ENCODE results near the gene ZIK1. TPM values are rescaled to one million over a fixed set of nuclear protein-coding genes. Genes with fewer than 3 reads are reported as not detected.

Gene ZIK1
- total and polyA plus RNA-seq, 2 of the 4 experiments (the other 2 are of a cell fraction) = 4.1 to 11.8 TPM

- dilution Hi-C loops (cut with HindIII; ENCODE audit: low sequenced_read_pairs, unreplicated experiment) = no loop called here
- peak overlapping the region; percentile 78 for H4K5ac ChIP-seq (ENCODE audit: low read depth, low read length)
- H2AFZ ChIP-seq (replicated peaks; ENCODE audit: low read length, poor library complexity) = peak overlapping the region; percentile 98
- ChIA-PET CTCF (no interaction called here), POLR2A (ENCODE audit: unreplicated experiment) (no interaction called here)
- no peak overlapping the region for H3K27ac ChIP-seq (ENCODE audit: insufficient read depth, low read length)
- no peak for DNase-seq
- H3K4ac ChIP-seq (ENCODE audit: low read depth, low read length) = no peak overlapping the region
- H3K9ac ChIP-seq (ENCODE audit: low read depth, low read length) = no peak overlapping the region
- H4K91ac ChIP-seq (ENCODE audit: insufficient read depth, low read depth, low read length) = no peak overlapping the region
- H3K4me2 ChIP-seq (ENCODE audit: low read depth, low read length) = peak overlapping the region; percentile 82
- intact Hi-C loops (cut with micrococcal nuclease) = no loop called here
- peak overlapping the region; percentile 40 to 79 for H4K8ac ChIP-seq (ENCODE audit: low read depth in 2 of 2, low read length in 2 of 2)
- no peak overlapping the region for H3K23ac ChIP-seq (ENCODE audit: low read depth, low read length)
- in situ Hi-C loops (cut with MboI; ENCODE audit: low sequenced_read_pairs) = no loop called here
- WGBS, 2 experiments (ENCODE audit: extremely low coverage in 2 of 2, insufficient read length in 1 of 2) = 100% methylated on average over 1 of the region's 8 CpGs; no CpG with 5 or more reads in 1 of the 2 experiments
- no peak overlapping the region for H3K18ac ChIP-seq (ENCODE audit: low read depth, low read length)
- TF ChIP-seq CHD1 (IDR thresholded peaks at IDR 0.05; ENCODE audit: low read depth, low read length) = no peak
- TF ChIP-seq CEBPB (IDR thresholded peaks at IDR 0.05; ENCODE audit: low read depth, low read length) = no peak
- TF ChIP-seq NFE2L2 (IDR thresholded peaks at IDR 0.05; ENCODE audit: low read depth, low read length) = no peak
- no peaks in the 10 kb centered on the region for H3K27me3 ChIP-seq (ENCODE audit: control insufficient read depth, insufficient read depth, low read length)
- H2AK5ac ChIP-seq (ENCODE audit: low read depth, low read length) = no peak overlapping the region
- H3K4me3 ChIP-seq (ENCODE audit: insufficient read depth, low read depth, low read length) = peak overlapping the region; percentile 75
- H2BK15ac ChIP-seq (ENCODE audit: low read depth, low read length) = no peak overlapping the region
- no TSS peak for BruUV-seq (replicated peaks)
- H3K14ac ChIP-seq (replicated peaks; ENCODE audit: low read depth, low read length) = no peak overlapping the region
- peaks cover 17 to 23% of the 10 kb centered on the region in 2 experiments for H3K79me1 ChIP-seq (ENCODE audit: low read depth in 1 of 2, low read length in 2 of 2)
- H2BK20ac ChIP-seq (ENCODE audit: low read depth, low read length) = no peak overlapping the region
- H2BK5ac ChIP-seq (ENCODE audit: low read depth, low read length, poor library complexity, severe bottlenecking) = no peak overlapping the region
- no peaks in the 10 kb centered on the region for H4K20me1 ChIP-seq (ENCODE audit: insufficient read depth, low read length)
- no peaks in the 10 kb centered on the region for H3K9me1 ChIP-seq (ENCODE audit: insufficient read depth, low read length)
- H3K56ac ChIP-seq (ENCODE audit: extremely low read depth, insufficient read depth, low read length) = no peak overlapping the region
- H3K4me1 ChIP-seq (ENCODE audit: control insufficient read depth, insufficient read depth, low read length) = no peaks in the 10 kb centered on the region
- H2AK9ac ChIP-seq (replicated peaks; ENCODE audit: low read depth, low read length, poor library complexity) = no peak overlapping the region
- H3K9me3 ChIP-seq (ENCODE audit: control insufficient read depth, insufficient read depth, low read length) = no peaks in the 10 kb centered on the region
- H2BK120ac ChIP-seq (ENCODE audit: low read depth, low read length) = no peak overlapping the region
- no peak; the same call in 1 of the 2 replicates for ATAC-seq (ENCODE audit: low read depth)
- H3K36me3 ChIP-seq (ENCODE audit: control insufficient read depth, insufficient read depth, low read length) = peaks cover 2% of the 10 kb centered on the region; the same call in 1 of the 2 replicates
These were observed 15.4 kb downstream of the ZIK1 start for GRCh38 chr19:57599377-57599760.

Measured in IMR-90 (cell line).